Common myeloid progenitor, CD34-positive (primary cell): ENCODE data around the gene SLC28A3.

ENCODE experiments used
- CTCF ChIA-PET: fragments of 350-600 bp; sonication (Branson Sonifier 250); formaldehyde crosslinking; loops from one replicate; lab custom pipeline; 2021; ENCODE audit warnings: antibody characterized with exemption; lab: Charles Lee
- POLR2A ChIA-PET: fragments of 350-600 bp; sonication (Branson Sonifier 250); formaldehyde crosslinking; loops from one replicate; lab custom pipeline; 2021; ENCODE audit warnings: antibody characterized with exemption; lab: Charles Lee
- DNase-seq, 3 donors: peaks; one replicate each; pipeline versions ENCODE4 v3.0.0 to v3.0.0-alpha.2; 2013
- H3K27ac ChIP-seq, 2 experiments: 1 replicate in 1 of 2; 2 replicates in 1 of 2; pipeline ENCODE4 v1.7.0; 2013; ENCODE audit warnings: inconsistent platforms in 2 of 2, low read length in 2 of 2, mild to moderate bottlenecking in 2 of 2, low read depth in 1 of 2, moderate library complexity in 1 of 2; ENCODE audit not compliant: severe bottlenecking in 2 of 2, insufficient read depth in 1 of 2, poor library complexity in 1 of 2
- H3K27me3 ChIP-seq, 5 experiments: replicated peaks in 2 of 5; 1 replicate in 3 of 5; 2 replicates in 2 of 5; pipeline versions ENCODE4 v1.6.1 to v1.7.0; 2013; ENCODE audit warnings: low read length in 4 of 5, mild to moderate bottlenecking in 2 of 5, moderate library complexity in 2 of 5, inconsistent platforms in 1 of 5; ENCODE audit not compliant: insufficient read depth in 5 of 5, control insufficient read depth in 4 of 5
- H3K36me3 ChIP-seq, 4 experiments: 1 replicate in 2 of 4; 2 replicates in 2 of 4; pipeline versions ENCODE4 v1.6.1 to v1.7.0; 2013; ENCODE audit warnings: low read length in 3 of 4, control low read depth in 1 of 4, mild to moderate bottlenecking in 1 of 4; ENCODE audit not compliant: control insufficient read depth in 4 of 4, insufficient read depth in 4 of 4
- H3K4me1 ChIP-seq, 4 experiments: 1 replicate in 3 of 4; 2 replicates in 1 of 4; pipeline versions ENCODE4 v1.6.1 to v1.7.1; 2013; ENCODE audit warnings: low read length in 3 of 4, mild to moderate bottlenecking in 3 of 4, control low read depth in 1 of 4, inconsistent platforms in 1 of 4, moderate library complexity in 1 of 4; ENCODE audit not compliant: control insufficient read depth in 4 of 4, insufficient read depth in 4 of 4; ENCODE audit errors: control extremely low read depth in 1 of 4
- H3K4me3 ChIP-seq, 7 experiments: 1 replicate in 4 of 7; 2 replicates in 3 of 7; pipeline versions ENCODE4 v1.5.1 to v1.7.0; 2013; ENCODE audit warnings: mild to moderate bottlenecking in 7 of 7, low read length in 6 of 7, moderate library complexity in 6 of 7, inconsistent platforms in 2 of 7, low read depth in 2 of 7, control low read depth in 1 of 7; ENCODE audit not compliant: insufficient read depth in 4 of 7, control insufficient read depth in 1 of 7; ENCODE audit errors: extremely low read depth in 1 of 7
- H3K9me3 ChIP-seq, 5 experiments: 1 replicate in 4 of 5; 2 replicates in 1 of 5; pipeline versions ENCODE4 v1.6.1 to v1.7.1; 2013; ENCODE audit warnings: low read length in 4 of 5, mild to moderate bottlenecking in 2 of 5, inconsistent platforms in 1 of 5, low read depth in 1 of 5, moderate library complexity in 1 of 5; ENCODE audit not compliant: control insufficient read depth in 4 of 5, insufficient read depth in 2 of 5; ENCODE audit errors: control extremely low read depth in 1 of 5
- WGBS: methylation state at CpG from one replicate; pipeline ENCODE4 v1.1.5; 2013; ENCODE audit not compliant: insufficient coverage; 5-methylcytosine and 5-hydroxymethylcytosine counted together

The SLC28A3 gene

DNA sequence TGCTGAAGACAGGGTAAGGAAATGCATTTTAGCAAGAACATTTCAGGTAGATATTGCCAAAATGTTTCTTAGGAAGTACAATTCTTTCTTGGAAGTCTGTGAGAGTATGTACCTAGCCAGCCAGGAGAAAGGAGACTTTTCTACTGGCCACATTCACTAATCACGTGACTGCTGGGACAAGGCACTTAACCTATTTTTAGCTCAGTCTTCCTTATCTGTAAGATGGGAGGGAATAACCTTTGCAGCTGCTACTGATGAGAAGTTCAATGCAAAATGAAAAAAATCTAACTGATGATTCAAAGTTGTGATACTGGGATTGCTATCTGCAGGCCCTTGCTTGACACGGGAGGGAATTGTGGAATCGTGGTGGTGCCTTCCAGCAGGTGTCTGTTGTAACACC lies 42.6 kb upstream of the SLC28A3 start:
- 84% methylated on average over 3 of the region's 3 CpGs for WGBS
- POLR2A ChIA-PET = no interaction called here
- H3K4me3 ChIP-seq = no peak overlapping the region
- CTCF ChIA-PET = interaction anchor here (1.6 kb wide), 1 partner anchor 13 kb away, joined by 4 read pairs; no protein-coding TSS in a partner anchor
- no peak for DNase-seq
- no peaks in the 10 kb centered on the region for H3K36me3 ChIP-seq
- no peaks in the 10 kb centered on the region for H3K27me3 ChIP-seq
- no peaks in the 10 kb centered on the region for H3K9me3 ChIP-seq
- H3K27ac ChIP-seq = no peak overlapping the region
- H3K4me1 ChIP-seq = peaks cover 0 to 2% (median 0%) of the 10 kb centered on the region in 4 experiments

- H3K27me3 ChIP-seq = no peaks in the 10 kb centered on the region
- WGBS = 86% methylated on average over 2 of the region's 6 CpGs
These were observed 42.2 kb upstream of the SLC28A3 start for GRCh38 chr9:84382720-84383119.

DNA sequence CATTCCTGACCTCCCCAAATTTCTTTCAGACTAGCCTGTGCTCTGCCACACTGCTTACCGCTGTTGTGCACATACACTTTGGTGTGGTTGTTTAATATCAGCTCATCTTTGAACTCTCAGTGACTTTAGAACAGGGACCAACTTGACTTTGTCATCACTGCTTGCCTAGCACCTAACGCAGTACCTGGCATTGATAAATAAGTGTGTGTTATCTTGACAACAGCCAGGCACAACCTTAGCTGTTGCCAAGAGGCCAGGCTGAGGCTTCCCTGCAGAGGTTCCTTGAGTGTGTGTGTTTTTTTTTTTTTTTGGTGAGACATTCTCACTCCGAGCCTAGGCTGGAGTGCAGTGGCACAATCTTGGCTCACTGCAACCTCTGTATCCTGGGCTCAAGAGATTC lies 41.0 kb upstream of the SLC28A3 start:
- ChIA-PET POLR2A (no interaction called here), CTCF (interaction anchor here (0.6 kb wide), 1 partner anchor 981 kb away, joined by 3 read pairs; no protein-coding TSS in a partner anchor)
- DNase-seq = peak in 1 of 3 donors; percentile 13
- WGBS = no CpG with 5 or more reads among the region's 3 CpGs
- Histone ChIP-seq H3K27ac (no peak overlapping the region), H3K36me3 (no peaks in the 10 kb centered on the region), H3K9me3 (no peaks in the 10 kb centered on the region), H3K4me3 (no peak overlapping the region), H3K4me1 (peaks cover 0 to 2% (median 0%) of the 10 kb centered on the region in 4 experiments), H3K27me3 (no peaks in the 10 kb centered on the region)

More at GRCh38 chr9:84382720-84383119, 42.2 kb upstream of the SLC28A3 start:
- DNase-seq = no peak
- no peaks in the 10 kb centered on the region for H3K36me3 ChIP-seq
- ChIA-PET CTCF (interaction anchor here (1.6 kb wide), 1 partner anchor 14 kb away, joined by 4 read pairs; no protein-coding TSS in a partner anchor), POLR2A (no interaction called here)
- no peaks in the 10 kb centered on the region for H3K9me3 ChIP-seq
- no peak overlapping the region for H3K27ac ChIP-seq
- no peak overlapping the region for H3K4me3 ChIP-seq
- H3K4me1 ChIP-seq = peaks cover 0 to 2% (median 0%) of the 10 kb centered on the region in 4 experiments

GRCh38 chr9:84379740-84380139 lies 39.2 kb upstream of the SLC28A3 start:
- no peak overlapping the region for H3K27ac ChIP-seq
- H3K4me3 ChIP-seq = no peak overlapping the region
- DNase-seq = no peak
- H3K9me3 ChIP-seq = no peaks in the 10 kb centered on the region
- H3K36me3 ChIP-seq = no peaks in the 10 kb centered on the region
- no peaks in the 10 kb centered on the region for H3K27me3 ChIP-seq
- H3K4me1 ChIP-seq = peaks cover 0 to 2% (median 0%) of the 10 kb centered on the region in 4 experiments
- CTCF ChIA-PET = no interaction called here
- POLR2A ChIA-PET = interaction anchor here (0.6 kb wide), 1 partner anchor 38 kb away, joined by 4 read pairs; no protein-coding TSS in a partner anchor

DNA sequence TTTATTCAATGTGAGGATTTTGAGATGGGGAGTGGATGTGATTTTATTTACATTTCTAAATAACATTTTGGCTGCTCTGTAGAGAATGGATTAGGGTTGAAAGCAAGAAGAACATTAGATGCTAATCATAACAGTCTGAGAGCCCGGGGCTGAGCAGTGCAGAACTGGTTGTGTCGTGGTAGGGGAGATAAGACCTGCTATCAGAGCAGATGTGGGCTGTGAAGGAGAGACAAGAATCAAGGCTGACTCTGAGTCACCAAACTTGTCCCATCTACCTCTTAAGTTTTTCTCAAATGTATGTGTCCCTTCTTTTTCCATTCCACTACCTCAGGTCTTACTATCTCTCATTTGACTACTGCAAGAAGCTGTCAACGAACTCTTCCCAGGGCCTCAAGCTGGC lies 35.4 kb upstream of the SLC28A3 start:
- 93% methylated on average over 2 of the region's 3 CpGs for WGBS
- DNase-seq = no peak
- ChIA-PET CTCF (no interaction called here), POLR2A (interaction anchor here (0.7 kb wide), 1 partner anchor 8 kb away, joined by 3 read pairs; no protein-coding TSS in a partner anchor)
- no peak overlapping the region for H3K27ac ChIP-seq
- no peaks in the 10 kb centered on the region for H3K27me3 ChIP-seq
- peaks cover 0 to 9% (median 0%) of the 10 kb centered on the region in 4 experiments for H3K4me1 ChIP-seq
- no peak overlapping the region for H3K4me3 ChIP-seq
- H3K36me3 ChIP-seq = no peaks in the 10 kb centered on the region
- H3K9me3 ChIP-seq = no peaks in the 10 kb centered on the region

DNA sequence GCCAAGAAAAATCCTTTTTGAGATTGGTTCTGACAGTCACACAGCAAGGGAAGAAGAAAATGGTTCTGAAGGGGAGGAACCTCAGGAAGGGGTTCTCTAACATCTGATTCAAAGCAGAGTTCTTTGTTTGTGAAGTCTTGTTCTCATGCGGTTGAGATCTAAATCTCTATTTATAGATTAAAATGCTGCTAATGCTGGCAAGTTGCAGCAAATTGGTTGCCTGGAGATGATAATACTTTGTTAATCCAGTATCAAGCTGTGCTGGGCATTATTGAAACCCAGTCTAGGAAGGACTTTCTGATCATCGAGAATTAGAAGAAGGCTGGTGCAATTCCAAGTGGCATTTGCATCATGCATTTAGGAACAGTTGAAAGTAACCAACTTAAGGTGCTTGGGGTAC lies 34.0 kb upstream of the SLC28A3 start:
- Histone ChIP-seq H3K27me3 (no peaks in the 10 kb centered on the region), H3K4me1 (peaks cover 0 to 9% (median 0%) of the 10 kb centered on the region in 4 experiments), H3K27ac (no peak overlapping the region), H3K36me3 (no peaks in the 10 kb centered on the region), H3K4me3 (no peak overlapping the region), H3K9me3 (no peaks in the 10 kb centered on the region)
- ChIA-PET POLR2A (no interaction called here), CTCF (no interaction called here)
- DNase-seq = no peak
- WGBS = 100% methylated on average over 2 of the region's 2 CpGs

DNA sequence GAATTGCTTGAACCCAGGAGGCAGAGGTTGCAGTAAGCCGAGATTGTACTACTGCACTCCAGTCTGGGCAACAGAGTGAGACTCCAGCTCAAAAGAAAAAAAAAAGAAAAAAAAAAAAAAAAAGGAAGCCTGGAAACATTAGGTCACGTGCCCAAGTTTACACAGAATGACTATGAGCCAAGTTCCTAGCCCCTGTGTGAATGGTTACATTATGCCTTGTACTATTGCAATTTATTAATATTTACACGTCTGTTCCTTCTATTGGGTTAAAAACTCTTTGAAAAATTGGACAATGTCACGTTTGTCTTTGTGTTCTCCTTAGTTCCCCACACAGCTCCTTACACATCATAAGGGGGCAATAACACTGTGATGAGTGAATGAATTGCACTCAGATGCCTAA lies 33.5 kb upstream of the SLC28A3 start:
- no peak overlapping the region for H3K27ac ChIP-seq

More for the DNA sequence above, 33.5 kb upstream of the SLC28A3 start:
- 100% methylated on average over 1 of the region's 4 CpGs for WGBS
- H3K4me3 ChIP-seq = no peak overlapping the region
- POLR2A ChIA-PET = no interaction called here
- peaks cover 0 to 10% (median 0%) of the 10 kb centered on the region in 4 experiments for H3K4me1 ChIP-seq
- no peaks in the 10 kb centered on the region for H3K36me3 ChIP-seq
- CTCF ChIA-PET = no interaction called here
- no peak for DNase-seq
- no peaks in the 10 kb centered on the region for H3K27me3 ChIP-seq
- no peaks in the 10 kb centered on the region for H3K9me3 ChIP-seq
